ENCODE data around the gene TMEM100. TPM values are rescaled to one million over a fixed set of nuclear protein-coding genes. Genes with fewer than 3 reads are reported as not detected.

TMEM100 gene, protein sequence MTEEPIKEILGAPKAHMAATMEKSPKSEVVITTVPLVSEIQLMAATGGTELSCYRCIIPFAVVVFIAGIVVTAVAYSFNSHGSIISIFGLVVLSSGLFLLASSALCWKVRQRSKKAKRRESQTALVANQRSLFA
- total RNA-seq (ENCODE audit: insufficient read depth, low replicate concordance), result 1.2 TPM

DNA sequence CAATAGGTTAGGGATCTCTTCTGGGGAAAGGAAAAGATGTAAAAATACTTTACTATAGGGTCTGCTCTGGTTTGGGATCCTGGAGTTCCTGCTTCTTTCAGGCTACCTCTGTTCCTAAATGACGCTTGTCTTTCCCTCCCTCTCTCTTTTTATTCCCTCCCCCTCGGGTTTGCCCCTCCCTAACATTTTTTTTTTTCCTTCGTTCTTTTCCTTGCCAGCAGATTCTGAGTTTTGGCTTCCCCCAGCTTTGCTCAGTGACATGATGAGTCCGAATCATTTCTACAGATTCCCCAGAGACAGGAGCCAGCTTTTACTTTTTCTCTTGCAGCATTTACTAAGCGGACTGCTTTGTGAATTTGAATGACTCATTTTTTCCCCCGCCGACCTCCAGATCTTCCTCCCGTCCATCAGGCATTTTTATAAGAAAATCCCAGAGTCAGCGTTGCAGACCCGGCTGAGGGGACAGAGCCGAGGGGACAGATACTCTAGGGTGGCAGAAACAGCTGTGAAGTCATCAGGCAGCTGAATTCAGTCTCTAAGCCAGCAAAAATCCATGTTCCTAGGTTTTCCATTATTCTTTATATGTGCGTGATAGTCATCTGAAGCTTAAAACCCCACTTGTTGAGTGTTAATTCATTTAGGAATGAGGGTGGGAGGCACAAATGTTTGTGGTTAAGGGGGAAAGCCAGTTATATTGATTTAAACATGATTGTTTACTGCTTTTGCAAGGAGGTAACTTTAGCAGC is at the start of gene TMEM100:
TMEM100 (minus strand) TSS at position 123 of the 746 bp plus-strand sequence. CDS start 1,794 bp downstream, outside the sequence.
- peak; percentile 92 for DNase-seq (ENCODE audit: low spot score)

DNA sequence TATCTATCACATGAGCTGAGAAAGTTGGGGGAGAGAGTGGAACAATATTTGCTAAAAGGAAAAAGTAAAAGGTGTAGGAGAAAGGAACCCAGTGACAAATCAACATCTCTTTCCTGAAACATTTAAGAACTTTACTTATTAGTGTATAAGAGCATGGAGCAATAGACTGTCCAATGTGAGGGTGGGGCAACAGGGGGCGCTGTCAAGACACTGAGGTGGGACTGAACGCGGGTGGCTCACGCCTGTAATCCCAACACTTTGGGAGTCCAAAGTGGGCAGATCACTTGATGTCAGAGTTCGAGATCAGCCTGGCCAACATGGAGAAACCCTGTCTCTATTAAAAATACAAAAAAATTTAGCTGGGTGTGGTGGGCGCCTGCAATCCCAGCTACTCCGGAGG is 49.4 kb upstream of the TMEM100 start:
- no peak for DNase-seq (ENCODE audit: low spot score)

- peak; percentile 52 for DNase-seq (ENCODE audit: low spot score)
Measured at GRCh38 chr17:55770196-55770870, 47.7 kb upstream of the TMEM100 start.

DNA sequence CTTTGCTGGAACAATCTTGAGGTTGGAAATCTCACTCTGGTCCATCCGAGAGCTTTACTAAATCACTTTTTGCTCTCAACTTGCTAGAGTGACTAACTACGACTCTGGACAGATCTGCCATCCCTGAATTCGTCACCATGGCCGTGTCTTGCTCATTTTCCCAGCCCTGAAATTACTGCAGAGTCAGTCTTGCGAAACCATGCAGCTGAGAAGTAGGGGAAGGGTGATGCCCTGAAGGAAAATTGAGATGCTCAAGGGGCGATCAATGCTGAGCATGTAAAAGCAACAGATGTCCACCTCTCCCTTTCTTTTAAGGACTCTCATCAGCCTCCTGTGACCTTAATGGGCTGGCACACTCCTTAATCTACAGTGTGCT is 46.9 kb upstream of the TMEM100 start:
- no peak for DNase-seq (ENCODE audit: low spot score)

DNA sequence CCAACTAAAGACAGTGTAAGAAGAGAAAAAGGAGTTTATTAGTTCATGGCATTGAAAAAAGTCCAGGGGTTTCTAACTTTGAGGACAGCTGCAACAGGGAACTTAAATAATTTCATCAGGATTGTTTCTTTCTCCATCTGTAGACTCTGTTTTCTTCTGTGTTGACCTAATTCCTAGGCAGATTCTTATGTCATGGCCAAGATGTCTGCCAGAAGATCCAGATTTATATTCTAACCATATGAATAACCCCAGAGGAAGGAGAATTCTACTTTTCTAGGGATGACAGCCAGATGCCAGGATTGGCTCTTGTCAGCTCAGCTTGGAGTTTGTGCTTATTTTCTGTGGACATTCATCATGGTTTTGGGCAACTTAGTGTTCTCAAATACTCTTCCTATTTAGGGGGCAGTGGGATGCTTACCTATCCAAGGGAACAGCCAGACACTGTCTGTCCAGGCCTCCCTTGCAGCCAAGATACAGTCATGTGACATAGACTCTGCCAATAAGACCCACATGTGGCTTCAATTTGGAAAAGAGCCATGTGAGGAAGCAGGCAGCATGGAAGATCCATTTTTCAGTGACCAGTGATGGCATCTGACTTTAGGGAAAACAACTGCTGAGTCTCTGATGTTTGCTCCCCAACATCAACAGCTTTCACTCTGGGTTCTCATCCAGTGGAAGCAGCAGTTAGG is 46.4 kb upstream of the TMEM100 start:
- DNase-seq (ENCODE audit: low spot score), result no peak

DNA sequence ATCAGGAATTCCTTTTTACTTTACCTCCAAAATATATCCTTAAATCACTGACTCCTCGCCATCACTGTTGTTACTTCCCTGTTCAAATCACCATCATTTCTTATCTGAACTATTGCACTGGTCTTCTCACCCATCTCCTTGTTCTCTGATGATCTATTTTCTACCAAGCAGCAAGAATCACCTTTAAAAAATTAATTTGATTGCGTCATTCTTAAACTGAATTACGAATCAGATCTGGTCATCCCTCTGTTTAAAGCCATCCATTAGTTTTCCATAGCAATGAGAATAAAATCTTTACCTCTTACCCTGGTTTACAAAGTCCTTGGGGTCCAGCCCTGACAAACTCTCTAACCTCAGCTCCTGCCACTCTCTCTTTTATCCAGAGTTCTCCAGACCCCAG is 42.8 kb upstream of the TMEM100 start:
- no peak for DNase-seq (ENCODE audit: low spot score)

DNA sequence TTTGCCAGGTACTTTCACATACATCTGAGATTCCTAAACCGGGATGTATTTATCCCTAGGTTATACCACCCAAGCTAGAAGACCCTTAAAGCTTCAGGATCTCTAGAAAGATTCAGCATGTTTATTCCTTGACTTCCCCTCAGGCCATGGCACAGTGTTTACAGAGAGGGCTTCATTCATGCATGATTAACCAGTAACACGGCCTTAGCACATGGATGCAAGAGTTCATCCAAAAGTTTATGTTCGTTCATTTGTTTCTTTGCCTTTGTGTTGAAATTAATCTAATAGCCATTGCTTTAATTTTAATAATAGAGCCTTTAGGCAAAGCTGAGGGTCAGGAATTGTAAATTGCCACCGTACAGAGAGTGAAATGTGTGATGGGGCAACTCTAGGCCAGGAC is 41.9 kb upstream of the TMEM100 start:
- DNase-seq (ENCODE audit: low spot score), result no peak

DNA sequence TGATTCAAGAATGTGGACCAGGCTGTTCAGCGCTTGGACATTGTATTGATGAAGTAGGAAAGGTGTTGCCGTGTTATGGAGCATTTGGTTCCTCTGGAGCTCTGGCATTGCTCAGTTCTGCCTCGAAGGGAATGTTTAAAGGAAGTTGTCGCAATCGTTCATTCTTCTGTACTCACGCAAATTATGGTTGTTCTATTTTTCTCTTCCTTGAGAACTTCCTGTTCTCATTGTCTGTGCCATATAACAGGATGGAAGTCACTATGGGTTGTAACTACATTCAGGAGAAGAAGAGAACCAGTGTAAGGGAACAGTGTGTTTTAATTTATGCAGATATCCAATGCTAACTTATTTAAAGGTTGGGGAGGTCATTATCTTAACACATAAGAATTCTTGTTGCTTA is 41.2 kb upstream of the TMEM100 start:
- DNase-seq (ENCODE audit: low spot score), result no peak

DNA sequence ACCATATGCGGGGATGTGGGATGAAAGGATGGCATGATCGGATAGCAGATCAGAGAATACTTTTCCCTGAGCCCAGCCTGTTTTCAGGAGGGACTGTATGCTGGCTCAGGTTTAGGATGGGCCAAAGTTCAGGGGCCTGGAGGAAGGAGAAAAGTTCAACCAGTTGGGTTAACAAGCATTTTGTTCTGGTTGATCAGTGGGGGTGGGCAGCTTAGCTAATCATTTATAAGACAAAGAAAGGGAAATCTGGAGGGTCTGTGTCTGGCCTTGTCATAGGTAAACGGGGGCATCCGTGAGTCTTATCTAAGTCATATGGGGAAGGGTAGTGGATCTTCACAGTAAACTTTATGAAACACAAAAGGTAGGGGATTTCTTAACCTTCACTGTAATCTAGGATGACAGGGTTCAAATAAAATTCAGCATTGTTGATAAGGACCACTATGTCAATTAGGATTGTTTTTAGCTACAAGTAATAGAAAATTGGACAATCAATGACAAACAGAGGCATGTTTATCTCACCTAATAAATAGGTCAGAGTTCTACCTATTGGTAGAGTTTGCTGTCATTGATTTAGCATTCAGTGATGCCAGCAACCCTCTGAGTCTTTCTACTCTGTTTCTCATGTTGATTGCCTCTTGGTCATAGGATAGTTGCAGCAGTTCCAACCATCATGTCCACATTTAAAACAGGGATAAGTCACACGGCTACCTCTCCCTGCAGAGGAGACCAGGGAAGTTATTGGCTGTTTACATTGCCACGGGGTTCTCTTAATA is 39.6 kb upstream of the TMEM100 start:
- no peak for DNase-seq (ENCODE audit: low spot score)

DNA sequence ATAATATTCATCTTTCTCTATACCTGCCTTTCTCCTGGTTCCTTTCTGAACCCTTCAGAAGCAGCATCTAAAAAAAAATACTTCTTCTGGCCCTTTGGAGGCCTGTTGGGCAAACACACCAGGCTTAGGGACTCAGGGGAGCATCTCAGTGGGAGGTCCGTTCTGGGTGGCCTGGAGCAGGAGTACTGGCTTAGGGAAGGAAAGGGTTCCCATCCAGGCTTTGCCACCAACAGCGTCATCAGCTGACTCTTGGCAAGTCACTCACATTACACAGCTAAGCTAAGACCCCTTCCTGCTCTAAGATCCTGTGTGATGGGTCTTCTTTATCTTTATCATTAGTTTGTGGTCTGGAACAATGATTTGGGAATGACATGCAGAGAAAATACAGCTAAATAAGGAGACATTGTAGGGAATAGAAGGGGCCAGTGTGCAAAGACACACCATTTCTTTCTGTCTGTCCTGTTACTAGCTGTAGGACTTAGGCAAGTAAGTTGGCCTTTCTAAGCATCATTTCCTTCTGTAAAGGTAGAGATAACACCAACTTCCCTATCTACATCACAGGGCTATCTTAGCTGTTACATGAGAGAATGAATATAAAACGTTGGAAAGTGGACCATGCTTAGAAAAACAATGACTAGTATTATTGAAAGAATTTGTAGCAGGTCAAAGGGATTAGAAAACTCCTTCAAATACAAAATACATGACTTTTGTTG is 38.1 kb upstream of the TMEM100 start:
- DNase-seq (ENCODE audit: low spot score), result no peak

- no peak for DNase-seq (ENCODE audit: low spot score)
Measured at GRCh38 chr17:55758171-55758570, 35.5 kb upstream of the TMEM100 start.

GRCh38 chr17:55757659-55758058 is 35.0 kb upstream of the TMEM100 start:
- no peak for DNase-seq (ENCODE audit: low spot score)

DNA sequence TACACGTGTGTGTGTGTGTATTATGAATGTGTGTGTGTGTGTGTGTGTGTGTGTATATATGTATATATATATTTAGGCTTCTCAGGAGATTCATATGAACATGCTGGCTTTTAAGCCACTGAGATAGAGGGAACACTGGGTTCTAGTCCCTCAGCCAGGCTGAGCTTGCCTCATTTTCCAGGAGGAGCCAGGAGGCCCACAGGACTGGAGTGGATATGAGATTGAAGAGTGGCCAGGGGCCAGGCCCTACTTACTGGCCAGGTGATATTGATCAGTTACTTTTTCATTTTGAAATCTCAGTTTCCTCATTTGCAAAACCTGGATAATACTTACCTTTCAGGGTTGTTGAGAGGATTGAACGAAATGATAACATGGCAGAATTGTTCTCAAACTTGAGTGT is 34.0 kb upstream of the TMEM100 start:
- no peak for DNase-seq (ENCODE audit: low spot score)

GRCh38 chr17:55751720-55752250 is 29.1 kb upstream of the TMEM100 start:
- DNase-seq (ENCODE audit: low spot score), result no peak

DNA sequence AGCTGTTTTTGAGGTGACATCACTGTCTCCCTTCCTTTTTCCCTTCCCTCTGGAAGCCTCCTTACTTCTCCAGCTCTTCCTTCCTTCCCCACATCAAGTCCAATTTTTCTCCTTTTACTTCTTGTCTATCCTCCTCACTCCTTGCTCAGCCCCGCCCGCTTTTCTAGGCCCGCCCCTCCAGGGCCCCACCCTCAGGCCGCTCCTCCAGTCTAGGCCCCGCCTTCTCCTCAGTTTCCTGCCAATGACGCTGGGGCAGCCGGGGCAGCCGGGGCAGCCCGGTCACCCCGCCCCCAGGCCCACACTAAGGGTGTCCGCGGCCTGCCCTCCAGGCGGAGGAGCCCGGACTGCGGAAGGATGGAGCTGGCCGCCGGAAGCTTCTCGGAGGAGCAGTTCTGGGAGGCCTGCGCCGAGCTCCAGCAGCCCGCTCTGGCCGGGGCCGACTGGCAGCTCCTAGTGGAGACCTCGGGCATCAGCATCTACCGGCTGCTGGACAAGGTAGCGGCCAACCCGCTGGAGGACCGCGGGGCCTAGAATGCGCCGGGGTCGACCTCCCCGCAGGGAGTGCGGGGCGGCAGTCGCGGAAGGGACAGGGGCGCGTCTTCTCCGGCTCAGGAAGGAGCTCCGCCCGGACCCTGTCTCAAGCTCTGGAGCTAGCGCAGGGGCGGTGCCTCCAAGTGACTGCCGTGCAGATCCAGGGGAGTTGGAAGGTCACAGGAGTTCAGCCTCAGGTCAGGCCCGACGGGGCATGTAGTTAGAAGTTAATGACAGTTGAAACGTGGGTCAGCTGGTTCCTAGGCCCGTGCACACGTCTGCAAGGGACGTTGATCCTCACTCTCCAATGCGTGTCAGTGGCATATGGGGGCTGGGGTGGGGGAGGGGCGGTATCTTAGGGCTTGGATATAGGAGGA is 28.3 kb upstream of the TMEM100 start, which contains the start of gene PCTP:
PCTP (plus strand) TSS at position 302 of the 908 bp plus-strand sequence; CDS start at position 355, 53 bp downstream.
- DNase-seq (ENCODE audit: low spot score), result peak; percentile 97

DNA sequence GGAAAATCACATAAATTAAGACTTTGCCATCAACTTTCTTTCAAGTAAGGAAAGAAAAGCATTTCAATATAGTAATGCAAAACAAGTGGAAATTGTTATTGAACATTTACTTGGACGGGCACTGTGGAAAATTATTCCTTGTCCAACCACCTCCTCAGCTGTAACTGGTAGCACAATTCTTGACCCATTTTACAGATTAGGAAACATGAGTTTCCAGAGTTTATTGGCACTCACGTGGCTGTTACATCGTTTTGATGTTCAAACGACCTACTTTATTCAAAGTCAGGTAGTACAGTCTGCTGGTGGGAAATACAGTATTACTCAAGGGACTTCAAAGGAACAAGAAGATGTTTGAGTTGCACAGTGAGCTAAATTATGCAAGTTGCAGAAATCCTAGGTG is 27.3 kb upstream of the TMEM100 start:
- no peak for DNase-seq (ENCODE audit: low spot score)

- DNase-seq (ENCODE audit: low spot score), result no peak
Measured at GRCh38 chr17:55748841-55749240, 26.2 kb upstream of the TMEM100 start.

GRCh38 chr17:55747209-55747608 is 24.5 kb upstream of the TMEM100 start:
- DNase-seq (ENCODE audit: low spot score), result no peak

GRCh38 chr17:55746466-55746865 is 23.8 kb upstream of the TMEM100 start:
- no peak for DNase-seq (ENCODE audit: low spot score)

All from umbilical cord (tissue), 2 donors.